ENCODE results near the gene DDX41. TPM values are rescaled to one million over a fixed set of nuclear protein-coding genes. Genes with fewer than 3 reads are reported as not detected.

The DDX41 gene
- total and polyA plus RNA-seq, 12 donors, result 19.7 to 55.7 (median 30.4) TPM

GRCh38 chr5:177496070-177496726 lies 20.6 kb downstream of the DDX41 start:
- WGBS, 2 donors, result 12 to 28% methylated on average over 12 of the region's 12 CpGs
- intact Hi-C loops (cut with DNase I), result loop anchor here in 5 of 10 donors (2.0 to 10.0 kb wide), 6 partner anchors 39 to 184 kb away; partner anchors contain the start of genes MXD3 (in 2 of the 5) and GRK6 (in 1 of the 5)
- no peaks in the 10 kb centered on the region for H3K9me3 ChIP-seq
- H3K27ac ChIP-seq, result peak overlapping the region; percentile 81 to 98 (median 94)
- ATAC-seq (peak in 1 of 8 donors; percentile 0), DNase-seq (no peak)
- H3K27me3 ChIP-seq, result no peaks in the 10 kb centered on the region
- peak overlapping the region; percentile 23 to 93 (median 90) for H3K4me3 ChIP-seq
- TF ChIP-seq, protein P1, sequence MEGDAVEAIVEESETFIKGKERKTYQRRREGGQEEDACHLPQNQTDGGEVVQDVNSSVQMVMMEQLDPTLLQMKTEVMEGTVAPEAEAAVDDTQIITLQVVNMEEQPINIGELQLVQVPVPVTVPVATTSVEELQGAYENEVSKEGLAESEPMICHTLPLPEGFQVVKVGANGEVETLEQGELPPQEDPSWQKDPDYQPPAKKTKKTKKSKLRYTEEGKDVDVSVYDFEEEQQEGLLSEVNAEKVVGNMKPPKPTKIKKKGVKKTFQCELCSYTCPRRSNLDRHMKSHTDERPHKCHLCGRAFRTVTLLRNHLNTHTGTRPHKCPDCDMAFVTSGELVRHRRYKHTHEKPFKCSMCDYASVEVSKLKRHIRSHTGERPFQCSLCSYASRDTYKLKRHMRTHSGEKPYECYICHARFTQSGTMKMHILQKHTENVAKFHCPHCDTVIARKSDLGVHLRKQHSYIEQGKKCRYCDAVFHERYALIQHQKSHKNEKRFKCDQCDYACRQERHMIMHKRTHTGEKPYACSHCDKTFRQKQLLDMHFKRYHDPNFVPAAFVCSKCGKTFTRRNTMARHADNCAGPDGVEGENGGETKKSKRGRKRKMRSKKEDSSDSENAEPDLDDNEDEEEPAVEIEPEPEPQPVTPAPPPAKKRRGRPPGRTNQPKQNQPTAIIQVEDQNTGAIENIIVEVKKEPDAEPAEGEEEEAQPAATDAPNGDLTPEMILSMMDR (IDR thresholded peaks at IDR 0.05), result peak in 1 of 9 donors; percentile 20
- peaks cover 15 to 78% (median 62%) of the 10 kb centered on the region in 9 donors for H3K4me1 ChIP-seq
- peaks cover 0 to 37% (median 10%) of the 10 kb centered on the region in 9 donors for H3K36me3 ChIP-seq

GRCh38 chr5:177495243-177496060 lies 21.3 kb downstream of the DDX41 start:
- WGBS, 2 donors, result 58 to 59% methylated on average over 13 to 14 of the region's 14 CpGs
- DNase-seq (peak; percentile 57 to 63), ATAC-seq (peak in 7 of 8 donors; percentile 5 to 33 (median 8))
- Histone ChIP-seq H3K9me3 (no peaks in the 10 kb centered on the region), H3K36me3 (peaks cover 0 to 44% (median 16%) of the 10 kb centered on the region in 9 donors), H3K27me3 (no peaks in the 10 kb centered on the region), H3K4me3 (peak overlapping the region in 9 of 10 donors; percentile 77 to 93 (median 91)), H3K27ac (peak overlapping the region in 9 of 10 donors; percentile 29 to 98 (median 95)), H3K4me1 (peaks cover 15 to 70% (median 54%) of the 10 kb centered on the region in 9 donors)
- intact Hi-C loops (cut with DNase I), result loop anchor here in 5 of 10 donors (2.0 to 10.0 kb wide), 6 partner anchors 38 to 183 kb away; partner anchors contain the start of genes MXD3 (in 2 of the 5) and GRK6 (in 1 of the 5)
- TF ChIP-seq, protein P1 (IDR thresholded peaks at IDR 0.05), result peak in 1 of 9 donors; percentile 3

GRCh38 chr5:177494346-177495195 lies 22.2 kb downstream of the DDX41 start:
- TF ChIP-seq, protein P1 (IDR thresholded peaks at IDR 0.05), result peak in 7 of 9 donors; percentile 8 to 43 (median 31)
- Histone ChIP-seq H3K9me3 (no peaks in the 10 kb centered on the region), H3K4me3 (peak overlapping the region in 8 of 10 donors; percentile 23 to 93 (median 86)), H3K4me1 (peaks cover 15 to 66% (median 52%) of the 10 kb centered on the region in 9 donors), H3K36me3 (peaks cover 0 to 53% (median 24%) of the 10 kb centered on the region in 9 donors), H3K27me3 (no peaks in the 10 kb centered on the region), H3K27ac (peak overlapping the region in 9 of 10 donors; percentile 29 to 98 (median 95))
- peak in 6 of 8 donors; percentile 2 to 41 (median 18) for ATAC-seq
- peak; percentile 65 to 66 for DNase-seq
- intact Hi-C loops (cut with DNase I), result loop anchor here in 3 of 10 donors (5.0 to 10.0 kb wide), 3 partner anchors 37 to 182 kb away; partner anchors contain the start of gene MXD3 (in 2 of the 3)
- 50 to 60% methylated on average over 11 of the region's 11 CpGs for WGBS, 2 donors
